ENCODE results near the gene OR11L1.

The OR11L1 gene

GRCh38 chr1:247841796-247842195, at the start of gene OR11L1:
Gene OR11L1 (minus strand): TSS chr1:247841896. CDS start chr1:247841896, 0 bp downstream.
- no peaks in the 10 kb centered on the region for H3K4me1 Mint-ChIP-seq (ENCODE audit: low read depth)
- H3K27me3 Mint-ChIP-seq, result no peaks in the 10 kb centered on the region
- H3K4me3 Mint-ChIP-seq, result no peak within 1 kb of the TSS
- H3K27ac Mint-ChIP-seq, result no peak within 1 kb of the TSS
- no peaks in the 10 kb centered on the region for H3K9me3 Mint-ChIP-seq
- H3K36me3 Mint-ChIP-seq (ENCODE audit: low read depth), result no peaks in the 10 kb centered on the region

- no peak overlapping the region for H3K27ac Mint-ChIP-seq
- no peaks in the 10 kb centered on the region for H3K27me3 Mint-ChIP-seq
- H3K36me3 Mint-ChIP-seq (ENCODE audit: low read depth), result no peaks in the 10 kb centered on the region
- H3K4me3 Mint-ChIP-seq, result no peak overlapping the region
- H3K9me3 Mint-ChIP-seq, result no peaks in the 10 kb centered on the region
- H3K4me1 Mint-ChIP-seq (ENCODE audit: low read depth), result no peaks in the 10 kb centered on the region
Measured at GRCh38 chr1:247884797-247885413, 43.2 kb upstream of the OR11L1 start.

GRCh38 chr1:247883346-247883745, 41.6 kb upstream of the OR11L1 start:
- no peaks in the 10 kb centered on the region for H3K36me3 Mint-ChIP-seq (ENCODE audit: low read depth)
- H3K4me3 Mint-ChIP-seq, result no peak overlapping the region
- no peaks in the 10 kb centered on the region for H3K4me1 Mint-ChIP-seq (ENCODE audit: low read depth)
- H3K9me3 Mint-ChIP-seq, result no peaks in the 10 kb centered on the region
- no peak overlapping the region for H3K27ac Mint-ChIP-seq
- no peaks in the 10 kb centered on the region for H3K27me3 Mint-ChIP-seq

GRCh38 chr1:247865416-247865815, 23.7 kb upstream of the OR11L1 start:
- H3K4me3 Mint-ChIP-seq, result no peak overlapping the region
- H3K9me3 Mint-ChIP-seq, result no peaks in the 10 kb centered on the region
- no peaks in the 10 kb centered on the region for H3K36me3 Mint-ChIP-seq (ENCODE audit: low read depth)
- no peak overlapping the region for H3K27ac Mint-ChIP-seq
- H3K27me3 Mint-ChIP-seq, result peaks cover 6% of the 10 kb centered on the region
- no peaks in the 10 kb centered on the region for H3K4me1 Mint-ChIP-seq (ENCODE audit: low read depth)

GRCh38 chr1:247864644-247865043, 22.9 kb upstream of the OR11L1 start:
- Mint-ChIP-seq H3K4me3 (no peak overlapping the region), H3K36me3 (ENCODE audit: low read depth) (no peaks in the 10 kb centered on the region), H3K4me1 (ENCODE audit: low read depth) (no peaks in the 10 kb centered on the region), H3K27ac (no peak overlapping the region), H3K9me3 (no peaks in the 10 kb centered on the region), H3K27me3 (peaks cover 12% of the 10 kb centered on the region)

- peaks cover 6% of the 10 kb centered on the region for H3K4me1 Mint-ChIP-seq (ENCODE audit: low read depth)
Measured at GRCh38 chr1:247862756-247863155, 21.1 kb upstream of the OR11L1 start.

GRCh38 chr1:247857985-247858619, 16.4 kb upstream of the OR11L1 start:
- peaks cover 15% of the 10 kb centered on the region for H3K4me1 Mint-ChIP-seq (ENCODE audit: low read depth)
- H3K4me3 Mint-ChIP-seq, result peak overlapping the region; percentile 81
- no peaks in the 10 kb centered on the region for H3K9me3 Mint-ChIP-seq
- H3K36me3 Mint-ChIP-seq (ENCODE audit: low read depth), result no peaks in the 10 kb centered on the region
- H3K27me3 Mint-ChIP-seq, result peaks cover 48% of the 10 kb centered on the region
- no peak overlapping the region for H3K27ac Mint-ChIP-seq

More at GRCh38 chr1:247862756-247863155, 21.1 kb upstream of the OR11L1 start:
- no peak overlapping the region for H3K4me3 Mint-ChIP-seq
- H3K9me3 Mint-ChIP-seq, result no peaks in the 10 kb centered on the region
- no peak overlapping the region for H3K27ac Mint-ChIP-seq
- H3K27me3 Mint-ChIP-seq, result peaks cover 25% of the 10 kb centered on the region
- H3K36me3 Mint-ChIP-seq (ENCODE audit: low read depth), result no peaks in the 10 kb centered on the region

GRCh38 chr1:247857069-247857984, 15.6 kb upstream of the OR11L1 start, which contains the start of gene TRIM58:
Gene TRIM58 (plus strand): TSS chr1:247857187. CDS start chr1:247857247, 60 bp downstream.
- Mint-ChIP-seq H3K27me3 (peaks cover 48% of the 10 kb centered on the region), H3K9me3 (no peaks in the 10 kb centered on the region), H3K36me3 (ENCODE audit: low read depth) (no peaks in the 10 kb centered on the region), H3K27ac (no peak within 1 kb of the TSS), H3K4me3 (peak within 1 kb of the TSS; percentile 81), H3K4me1 (ENCODE audit: low read depth) (peaks cover 15% of the 10 kb centered on the region)

GRCh38 chr1:247855911-247856310, 14.2 kb upstream of the OR11L1 start:
- H3K9me3 Mint-ChIP-seq, result no peaks in the 10 kb centered on the region
- peak overlapping the region; percentile 69 for H3K4me3 Mint-ChIP-seq
- H3K4me1 Mint-ChIP-seq (ENCODE audit: low read depth), result peaks cover 15% of the 10 kb centered on the region
- peaks cover 53% of the 10 kb centered on the region for H3K27me3 Mint-ChIP-seq
- no peak overlapping the region for H3K27ac Mint-ChIP-seq
- H3K36me3 Mint-ChIP-seq (ENCODE audit: low read depth), result no peaks in the 10 kb centered on the region

- Mint-ChIP-seq H3K27me3 (peaks cover 44% of the 10 kb centered on the region), H3K4me3 (no peak overlapping the region), H3K4me1 (ENCODE audit: low read depth) (peaks cover 15% of the 10 kb centered on the region), H3K27ac (no peak overlapping the region), H3K36me3 (ENCODE audit: low read depth) (no peaks in the 10 kb centered on the region), H3K9me3 (no peaks in the 10 kb centered on the region)
Measured at GRCh38 chr1:247854899-247855545, 13.3 kb upstream of the OR11L1 start.

GRCh38 chr1:247849616-247850015, 7.9 kb upstream of the OR11L1 start:
- Mint-ChIP-seq H3K4me1 (ENCODE audit: low read depth) (no peaks in the 10 kb centered on the region), H3K36me3 (ENCODE audit: low read depth) (no peaks in the 10 kb centered on the region), H3K27me3 (peaks cover 7% of the 10 kb centered on the region), H3K27ac (no peak overlapping the region), H3K9me3 (no peaks in the 10 kb centered on the region), H3K4me3 (no peak overlapping the region)

GRCh38 chr1:247848346-247848745, 6.7 kb upstream of the OR11L1 start:
- H3K36me3 Mint-ChIP-seq (ENCODE audit: low read depth), result no peaks in the 10 kb centered on the region
- no peaks in the 10 kb centered on the region for H3K9me3 Mint-ChIP-seq
- H3K4me3 Mint-ChIP-seq, result no peak overlapping the region
- H3K27ac Mint-ChIP-seq, result no peak overlapping the region
- H3K27me3 Mint-ChIP-seq, result peaks cover 7% of the 10 kb centered on the region
- no peaks in the 10 kb centered on the region for H3K4me1 Mint-ChIP-seq (ENCODE audit: low read depth)

- no peak overlapping the region for H3K4me3 Mint-ChIP-seq
- H3K9me3 Mint-ChIP-seq, result no peaks in the 10 kb centered on the region
- no peaks in the 10 kb centered on the region for H3K4me1 Mint-ChIP-seq (ENCODE audit: low read depth)
- H3K27me3 Mint-ChIP-seq, result no peaks in the 10 kb centered on the region
- no peaks in the 10 kb centered on the region for H3K36me3 Mint-ChIP-seq (ENCODE audit: low read depth)
- H3K27ac Mint-ChIP-seq, result no peak overlapping the region
Measured at GRCh38 chr1:247845693-247846017, 4.0 kb upstream of the OR11L1 start.

GRCh38 chr1:247845011-247845692, 3.5 kb upstream of the OR11L1 start:
- H3K36me3 Mint-ChIP-seq (ENCODE audit: low read depth), result no peaks in the 10 kb centered on the region
- no peak overlapping the region for H3K27ac Mint-ChIP-seq

More at GRCh38 chr1:247845011-247845692, 3.5 kb upstream of the OR11L1 start:
- no peak overlapping the region for H3K4me3 Mint-ChIP-seq
- no peaks in the 10 kb centered on the region for H3K9me3 Mint-ChIP-seq
- H3K27me3 Mint-ChIP-seq, result no peaks in the 10 kb centered on the region
- no peaks in the 10 kb centered on the region for H3K4me1 Mint-ChIP-seq (ENCODE audit: low read depth)
